PFSK-1 (cell line): Measurements from ENCODE around the gene MAB21L3.

Experiments used
- POLR2AphosphoS5 ChIP-seq: IDR thresholded peaks from 2 replicates; pipeline ENCODE4 v1.6.1; 2012; ENCODE audit warnings: low read depth, mild to moderate bottlenecking, control low read depth, low read length, moderate library complexity
- SIN3A ChIP-seq: IDR thresholded peaks from 2 replicates; pipeline ENCODE4 v1.6.1; 2012; ENCODE audit warnings: mild to moderate bottlenecking, low read length, moderate library complexity, borderline replicate concordance; ENCODE audit not compliant: insufficient read depth
- TAF1 ChIP-seq: IDR thresholded peaks from 2 replicates; pipeline ENCODE4 v1.6.1; 2012; ENCODE audit warnings: low read length, control low read depth, borderline replicate concordance; ENCODE audit not compliant: insufficient read depth

DNA sequence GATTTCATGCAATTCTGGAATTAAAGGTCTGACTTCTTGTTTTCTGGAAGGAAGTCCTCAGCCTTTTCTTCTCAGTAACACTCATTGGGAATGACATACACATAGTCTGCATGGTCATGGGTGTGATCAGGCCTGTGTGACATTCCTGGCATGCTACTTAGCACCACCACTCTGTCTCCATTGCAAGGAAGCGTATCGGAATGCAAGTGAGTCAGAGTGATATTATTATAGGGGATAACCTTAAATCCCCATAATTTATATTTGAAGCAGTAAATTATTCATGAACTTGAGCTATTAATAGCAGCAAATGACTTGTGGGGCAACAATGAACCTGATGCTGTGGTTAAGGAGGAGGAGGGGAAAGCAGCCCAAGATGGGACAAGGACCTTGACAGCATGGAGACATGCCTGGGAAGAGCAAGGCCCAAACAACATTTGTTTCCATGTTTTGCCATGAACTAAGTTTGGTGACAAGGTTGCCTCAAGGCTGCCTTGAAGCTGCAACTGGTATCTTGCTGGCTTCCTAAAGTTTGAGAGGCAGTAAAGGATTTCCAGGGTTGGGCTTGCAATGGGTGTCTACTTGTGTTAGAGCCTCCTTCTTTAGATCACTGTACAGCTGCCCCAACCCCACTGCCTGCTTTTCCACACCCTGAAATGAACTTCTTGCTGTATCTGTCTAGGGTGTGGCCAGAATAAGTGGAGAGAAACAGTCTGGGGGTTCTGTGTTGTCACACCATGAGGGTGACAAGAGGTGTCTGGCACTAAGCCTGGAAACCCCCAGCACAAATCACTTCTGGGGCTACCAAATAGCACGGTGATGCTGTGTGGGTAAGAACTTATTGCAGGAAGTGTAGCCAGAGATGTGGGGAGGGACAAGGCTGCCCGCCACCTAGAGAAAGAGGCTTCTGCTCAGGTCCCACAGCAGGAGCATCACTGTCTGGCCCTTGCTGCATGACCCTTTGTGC, 4.6 kb downstream of the MAB21L3 start:
- no peak for TF ChIP-seq POLR2AphosphoS5
- TF ChIP-seq TAF1 = no peak
- TF ChIP-seq SIN3A = no peak
